T-helper 17 cell (primary cell): ENCODE results near the gene FAM163B. TPM values are rescaled to one million over a fixed set of nuclear protein-coding genes. Genes with fewer than 3 reads are reported as not detected.

Source experiments
- ATAC-seq: fragments of 150-1000 bp; cut with Tn5 transposase; 2 replicates; pipeline ENCODE4 v1.10.0; 2021; ENCODE audit warnings: mild to moderate bottlenecking, moderate library complexity
- DNase-seq, 3 donors: peaks; one replicate each; pipeline versions ENCODE4 v3.0.0 to v3.0.0-alpha.2; 2020 to 2021
- H3K9me3 ChIP-seq: one replicate; pipeline ENCODE4 v1.7.0; 2013; ENCODE audit warnings: low read length, mild to moderate bottlenecking; ENCODE audit not compliant: control insufficient read depth, poor library complexity, severe bottlenecking
- H3K27ac Mint-ChIP-seq: one replicate; pipeline ENCODE4 v1.8.0; 2022; ENCODE audit warnings: mild to moderate bottlenecking, moderate library complexity, mixed read lengths
- H3K27me3 Mint-ChIP-seq: one replicate; pipeline ENCODE4 v1.8.0; 2022; ENCODE audit warnings: mixed read lengths
- H3K36me3 Mint-ChIP-seq: one replicate; pipeline ENCODE4 v1.8.0; 2022; ENCODE audit warnings: low read depth, mixed read lengths
- H3K4me1 Mint-ChIP-seq: one replicate; pipeline ENCODE4 v1.8.0; 2022; ENCODE audit warnings: mild to moderate bottlenecking, mixed read lengths
- H3K4me3 Mint-ChIP-seq: one replicate; pipeline ENCODE4 v1.8.0; 2022; ENCODE audit warnings: mild to moderate bottlenecking, moderate library complexity, mixed read lengths
- total RNA-seq, 4 donors: library from RNA in 2 of 4; stranded (reverse) in 2 of 4; gene quantifications; one replicate each; pipeline ENCODE4 v1.2.3 and lab custom pipeline; 2022 to 2026

The FAM163B gene
- total RNA-seq, 2 donors from 2014 or later = not detected

DNA sequence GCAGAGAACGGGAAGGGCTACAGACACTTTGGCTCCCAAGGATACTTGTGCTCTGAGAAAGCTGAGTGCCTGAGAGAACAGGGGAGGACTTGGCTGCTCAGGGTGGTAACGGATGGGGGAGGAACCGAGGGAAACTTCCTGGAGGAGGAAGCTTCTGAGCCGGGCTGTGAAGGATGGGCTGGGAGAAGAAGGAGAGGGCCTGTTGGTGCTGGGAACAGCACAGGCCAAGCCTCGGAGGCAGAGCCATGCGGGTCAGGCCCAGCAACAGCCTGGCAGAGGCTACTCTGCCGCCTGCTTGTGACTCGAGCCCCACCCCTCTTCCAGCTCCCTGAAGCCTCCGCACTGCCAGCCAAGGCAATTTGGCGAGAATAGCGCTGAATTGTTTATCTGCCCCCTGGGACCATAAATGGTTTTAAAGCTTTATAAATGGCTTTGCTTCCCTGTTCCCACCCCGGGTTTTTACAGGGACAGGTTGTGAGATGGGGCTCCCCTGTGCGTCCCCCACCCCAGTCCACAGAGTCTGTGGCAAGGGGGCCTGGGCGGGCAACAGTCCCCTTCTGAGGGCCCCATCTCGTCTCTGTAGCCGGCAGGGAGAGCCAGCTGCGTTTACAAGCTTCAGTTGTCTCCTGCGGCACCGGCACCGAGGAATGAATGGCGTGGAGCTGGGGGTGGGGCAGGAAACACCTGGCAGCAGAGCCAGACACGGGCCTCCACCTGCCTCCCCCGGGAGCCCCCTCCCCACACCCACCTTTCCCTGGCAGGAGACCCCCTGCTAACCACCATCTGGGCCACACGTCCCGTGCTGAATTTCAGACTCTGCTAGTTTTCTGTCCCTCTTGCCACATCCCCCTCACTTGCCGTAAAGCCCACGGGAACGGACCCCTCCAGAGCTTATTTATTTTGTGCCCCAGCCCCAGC, 24.4 kb downstream of the FAM163B start:
- no peaks in the 10 kb centered on the region for H3K9me3 ChIP-seq
- ATAC-seq (no peak), DNase-seq (no peak)
- no peak overlapping the region for H3K27ac Mint-ChIP-seq
- no peak overlapping the region for H3K4me3 Mint-ChIP-seq
- no peaks in the 10 kb centered on the region for H3K36me3 Mint-ChIP-seq
- H3K4me1 Mint-ChIP-seq = no peaks in the 10 kb centered on the region
- H3K27me3 Mint-ChIP-seq = peaks cover 48% of the 10 kb centered on the region

DNA sequence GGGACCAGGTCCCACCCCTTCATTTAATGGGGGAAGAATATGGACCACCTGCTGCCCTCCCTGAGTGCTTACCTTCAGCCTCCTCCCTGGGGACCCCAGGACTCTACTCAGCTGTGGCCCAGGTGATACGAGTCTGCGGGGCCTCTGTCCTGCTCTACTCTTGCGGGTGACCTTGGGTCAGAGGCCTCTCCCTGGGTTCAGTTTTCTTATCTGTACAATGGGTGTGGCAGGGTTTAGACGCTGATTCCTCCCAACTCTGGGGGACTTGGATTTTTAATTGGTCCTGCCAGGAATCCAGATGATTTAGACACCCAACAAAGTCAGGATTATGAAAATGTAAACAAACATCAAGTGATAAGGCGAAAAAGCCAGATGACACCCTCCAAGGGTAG, 25.0 kb downstream of the FAM163B start:
- H3K36me3 Mint-ChIP-seq = no peaks in the 10 kb centered on the region
- no peak for ATAC-seq
- no peak for DNase-seq
- no peaks in the 10 kb centered on the region for H3K9me3 ChIP-seq
- H3K4me3 Mint-ChIP-seq = no peak overlapping the region
- H3K4me1 Mint-ChIP-seq = no peaks in the 10 kb centered on the region
- no peak overlapping the region for H3K27ac Mint-ChIP-seq
- peaks cover 48% of the 10 kb centered on the region for H3K27me3 Mint-ChIP-seq

DNA sequence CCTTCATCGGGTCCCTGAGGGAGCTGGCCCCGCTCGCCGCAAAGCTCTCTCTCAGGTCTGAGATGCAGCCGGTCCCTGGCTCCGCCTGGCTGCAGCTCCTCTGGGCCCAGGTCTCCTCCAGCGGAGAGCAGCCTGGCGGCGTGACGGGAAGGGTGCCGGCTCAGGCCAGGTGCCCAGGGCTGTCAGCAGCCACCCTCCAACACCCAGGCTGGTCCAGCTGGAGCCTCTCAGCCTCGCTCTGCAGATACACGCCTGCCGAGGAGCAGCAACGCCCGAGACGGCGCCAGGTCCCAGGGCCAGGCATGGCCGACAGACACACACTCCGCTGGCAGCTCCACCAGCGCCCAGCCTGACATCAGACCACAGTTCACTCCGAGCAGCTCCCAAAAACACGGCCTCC, 25.6 kb downstream of the FAM163B start:
- DNase-seq (no peak), ATAC-seq (no peak)
- Mint-ChIP-seq H3K4me3 (no peak overlapping the region), H3K4me1 (no peaks in the 10 kb centered on the region), H3K27ac (no peak overlapping the region), H3K27me3 (peaks cover 48% of the 10 kb centered on the region), H3K36me3 (no peaks in the 10 kb centered on the region)
- no peaks in the 10 kb centered on the region for H3K9me3 ChIP-seq

DNA sequence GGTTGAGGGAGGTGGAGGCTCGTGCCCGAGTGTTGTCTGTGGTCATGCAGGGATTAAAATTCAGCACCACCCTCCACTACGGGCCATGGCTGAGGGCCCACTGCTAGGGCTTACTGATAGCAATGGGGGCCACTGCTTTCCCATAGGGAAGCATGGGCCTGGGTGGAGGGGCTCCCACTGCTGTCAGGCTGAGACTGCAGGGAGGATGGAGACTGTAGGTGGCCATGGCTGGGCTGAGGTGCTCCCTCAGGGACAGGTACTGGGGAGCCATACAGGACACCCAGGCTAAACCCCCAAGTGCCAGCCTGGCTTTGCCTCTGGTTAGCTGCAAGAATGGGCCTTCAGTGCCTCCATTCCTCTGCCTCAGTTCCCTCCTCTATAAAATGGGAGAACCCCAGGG, 26.1 kb downstream of the FAM163B start:
- Mint-ChIP-seq H3K36me3 (no peaks in the 10 kb centered on the region), H3K27me3 (peaks cover 53% of the 10 kb centered on the region), H3K27ac (no peak overlapping the region), H3K4me3 (no peak overlapping the region), H3K4me1 (no peaks in the 10 kb centered on the region)
- no peak for DNase-seq
- ATAC-seq = no peak
- H3K9me3 ChIP-seq = no peaks in the 10 kb centered on the region

DNA sequence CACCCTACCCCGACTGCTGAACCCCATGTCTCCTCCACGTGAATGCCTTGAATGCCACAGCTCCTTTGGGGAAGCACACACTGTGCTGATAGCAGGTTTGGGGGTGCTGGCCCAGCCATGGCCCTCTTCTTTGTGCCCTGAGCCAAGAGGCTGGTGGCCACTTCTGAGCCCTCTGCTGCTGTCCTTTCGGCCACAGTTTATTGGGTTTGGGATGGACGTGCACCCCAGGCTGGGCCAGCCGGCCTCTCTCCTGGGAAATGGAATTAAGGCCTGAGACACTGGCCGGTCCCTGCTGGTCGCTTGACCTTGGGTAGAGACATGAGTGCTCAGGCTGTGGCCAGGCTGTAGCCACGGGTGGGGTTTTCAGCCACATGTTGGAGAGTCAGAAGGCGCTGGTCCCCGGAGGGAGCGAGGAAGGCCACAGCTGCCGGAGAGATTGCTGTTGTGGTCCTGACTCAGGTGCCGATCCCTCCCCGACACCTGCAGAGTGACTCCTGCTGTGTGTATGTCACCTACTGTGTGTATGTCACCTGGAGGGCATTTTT, 26.6 kb downstream of the FAM163B start:
- ATAC-seq (no peak), DNase-seq (no peak)
- no peaks in the 10 kb centered on the region for H3K9me3 ChIP-seq
- H3K27ac Mint-ChIP-seq = no peak overlapping the region
- no peaks in the 10 kb centered on the region for H3K4me1 Mint-ChIP-seq
- no peaks in the 10 kb centered on the region for H3K36me3 Mint-ChIP-seq
- peaks cover 58% of the 10 kb centered on the region for H3K27me3 Mint-ChIP-seq
- H3K4me3 Mint-ChIP-seq = no peak overlapping the region

DNA sequence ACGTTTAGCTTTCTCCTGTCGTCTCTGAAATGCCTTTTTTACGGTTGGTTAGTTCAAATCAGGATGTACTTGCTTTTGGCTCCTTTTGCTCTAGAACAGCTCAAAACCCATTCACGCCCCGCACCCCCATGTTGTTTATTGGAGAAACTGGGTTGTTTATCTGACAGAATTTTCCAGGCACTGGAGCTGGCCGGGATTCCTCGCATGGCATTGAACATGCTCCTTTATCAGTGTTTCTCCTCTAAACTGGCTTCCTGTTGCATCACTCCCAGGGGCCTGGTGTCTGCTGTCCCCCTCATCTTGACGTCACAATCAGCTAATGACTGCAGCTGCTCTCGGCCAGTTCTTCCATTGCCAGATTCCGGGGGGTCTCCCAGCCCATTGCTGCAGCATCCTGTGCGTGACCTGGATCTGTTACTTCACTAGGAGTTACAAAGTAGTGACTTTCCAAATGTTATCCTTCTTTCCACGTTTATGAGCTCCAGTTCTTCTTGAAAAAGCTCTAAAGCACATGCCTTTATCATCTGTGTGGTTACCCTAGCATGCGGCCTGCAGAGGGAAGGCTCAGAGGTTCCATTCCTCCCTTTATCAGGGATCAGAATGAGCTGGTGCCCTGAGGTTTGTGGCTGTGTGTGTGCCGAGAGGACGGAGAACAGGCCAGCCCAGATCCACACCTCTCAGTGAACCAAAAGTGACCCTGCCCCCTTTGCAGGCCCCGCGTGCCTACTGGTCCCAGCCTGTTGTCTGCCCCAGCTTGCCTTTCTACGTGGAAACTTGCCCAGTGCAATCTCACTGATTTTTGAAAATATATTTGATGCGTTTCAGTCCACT, 27.5 kb downstream of the FAM163B start:
- no peaks in the 10 kb centered on the region for H3K9me3 ChIP-seq
- no peak for DNase-seq
- Mint-ChIP-seq H3K4me1 (peaks cover 2% of the 10 kb centered on the region), H3K36me3 (peaks cover 3% of the 10 kb centered on the region), H3K27ac (no peak overlapping the region), H3K4me3 (no peak overlapping the region), H3K27me3 (peaks cover 65% of the 10 kb centered on the region)
- ATAC-seq = no peak

DNA sequence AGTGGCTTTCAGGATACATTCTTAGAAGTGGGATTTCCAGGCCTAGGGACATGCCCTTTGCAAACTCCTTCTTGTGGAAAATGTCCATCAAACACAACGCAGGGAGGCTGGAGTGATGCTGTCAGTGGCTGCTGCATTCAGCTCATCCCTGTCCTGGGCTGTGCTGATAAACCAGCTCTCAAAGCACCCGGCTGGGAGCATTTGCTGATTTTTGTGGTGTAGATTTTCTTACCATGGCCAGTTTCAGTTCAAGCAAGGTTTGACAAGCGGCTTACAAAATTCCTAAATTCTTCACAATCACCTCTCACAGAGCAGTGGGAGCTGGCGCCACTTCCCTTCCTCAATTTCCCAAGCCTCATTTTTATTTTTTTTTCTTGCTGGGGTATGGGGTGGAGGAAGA, 28.2 kb downstream of the FAM163B start:
- DNase-seq = no peak
- Mint-ChIP-seq H3K27me3 (peaks cover 69% of the 10 kb centered on the region), H3K27ac (no peak overlapping the region), H3K36me3 (peaks cover 7% of the 10 kb centered on the region), H3K4me3 (no peak overlapping the region), H3K4me1 (peaks cover 4% of the 10 kb centered on the region)
- ATAC-seq = no peak
- H3K9me3 ChIP-seq = no peaks in the 10 kb centered on the region

DNA sequence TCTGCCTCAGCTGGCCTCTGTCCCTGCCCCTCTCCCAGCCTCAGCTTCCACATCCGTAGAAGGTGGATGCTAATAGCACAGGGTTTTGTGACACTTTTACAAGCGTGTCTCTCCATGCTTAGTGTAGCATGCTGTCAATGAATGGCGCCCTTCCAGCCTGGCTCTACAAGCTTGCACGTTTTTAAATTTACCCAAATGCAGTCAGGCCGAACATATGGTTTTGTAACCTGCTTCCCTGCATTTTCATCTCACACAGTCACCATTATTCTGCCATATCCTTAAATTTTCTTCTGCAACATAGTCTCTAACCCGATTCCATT, 28.8 kb downstream of the FAM163B start:
- H3K4me3 Mint-ChIP-seq = no peak overlapping the region
- no peak for ATAC-seq
- no peaks in the 10 kb centered on the region for H3K9me3 ChIP-seq
- DNase-seq = no peak
- peaks cover 4% of the 10 kb centered on the region for H3K4me1 Mint-ChIP-seq
- H3K27me3 Mint-ChIP-seq = peaks cover 69% of the 10 kb centered on the region
- H3K36me3 Mint-ChIP-seq = peaks cover 7% of the 10 kb centered on the region
- H3K27ac Mint-ChIP-seq = no peak overlapping the region

DNA sequence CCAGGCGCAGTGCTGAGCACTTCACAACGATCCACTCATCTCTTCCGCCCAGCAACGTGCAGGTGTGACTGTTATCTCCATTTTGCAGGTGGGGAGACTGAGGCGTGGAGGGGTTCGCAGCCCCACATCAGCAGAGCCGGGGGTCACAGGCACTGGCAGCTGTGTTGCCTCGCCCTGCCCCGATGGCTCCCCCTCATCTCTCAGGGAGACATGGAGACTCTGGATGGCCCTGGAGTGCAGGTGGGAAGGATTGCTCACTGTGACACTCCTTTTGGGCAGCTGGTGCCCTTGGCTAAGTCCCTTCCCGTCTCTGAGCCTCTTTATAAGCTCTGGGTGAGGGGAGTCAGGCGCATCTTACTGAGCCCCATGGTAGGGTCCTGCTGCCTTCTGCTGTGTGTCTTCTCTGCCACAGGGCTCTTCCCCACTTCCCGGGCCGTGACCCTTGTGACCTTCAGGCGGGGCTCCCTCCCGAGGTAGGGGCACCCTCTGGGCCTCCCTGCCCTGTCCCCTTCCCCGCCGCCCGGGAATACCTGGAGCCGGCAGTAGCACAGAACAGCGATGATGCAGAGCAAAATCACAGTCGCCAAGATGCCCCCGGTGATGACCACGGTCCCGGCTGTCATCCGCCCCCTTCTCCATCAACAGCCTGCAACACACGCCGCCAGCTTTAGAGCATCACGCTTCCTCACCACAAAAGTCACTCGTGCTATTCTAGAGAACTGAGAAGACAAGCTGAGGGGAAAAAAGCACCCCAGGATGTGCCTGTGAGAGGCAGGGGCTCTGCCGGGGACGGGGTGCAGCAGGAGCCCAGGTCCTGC, 29.4 kb downstream of the FAM163B start:
- H3K4me1 Mint-ChIP-seq = peaks cover 4% of the 10 kb centered on the region
- no peaks in the 10 kb centered on the region for H3K9me3 ChIP-seq
- no peak overlapping the region for H3K4me3 Mint-ChIP-seq
- ATAC-seq = no peak
- no peak overlapping the region for H3K27ac Mint-ChIP-seq
- peaks cover 7% of the 10 kb centered on the region for H3K36me3 Mint-ChIP-seq
- peaks cover 66% of the 10 kb centered on the region for H3K27me3 Mint-ChIP-seq
- no peak for DNase-seq

DNA sequence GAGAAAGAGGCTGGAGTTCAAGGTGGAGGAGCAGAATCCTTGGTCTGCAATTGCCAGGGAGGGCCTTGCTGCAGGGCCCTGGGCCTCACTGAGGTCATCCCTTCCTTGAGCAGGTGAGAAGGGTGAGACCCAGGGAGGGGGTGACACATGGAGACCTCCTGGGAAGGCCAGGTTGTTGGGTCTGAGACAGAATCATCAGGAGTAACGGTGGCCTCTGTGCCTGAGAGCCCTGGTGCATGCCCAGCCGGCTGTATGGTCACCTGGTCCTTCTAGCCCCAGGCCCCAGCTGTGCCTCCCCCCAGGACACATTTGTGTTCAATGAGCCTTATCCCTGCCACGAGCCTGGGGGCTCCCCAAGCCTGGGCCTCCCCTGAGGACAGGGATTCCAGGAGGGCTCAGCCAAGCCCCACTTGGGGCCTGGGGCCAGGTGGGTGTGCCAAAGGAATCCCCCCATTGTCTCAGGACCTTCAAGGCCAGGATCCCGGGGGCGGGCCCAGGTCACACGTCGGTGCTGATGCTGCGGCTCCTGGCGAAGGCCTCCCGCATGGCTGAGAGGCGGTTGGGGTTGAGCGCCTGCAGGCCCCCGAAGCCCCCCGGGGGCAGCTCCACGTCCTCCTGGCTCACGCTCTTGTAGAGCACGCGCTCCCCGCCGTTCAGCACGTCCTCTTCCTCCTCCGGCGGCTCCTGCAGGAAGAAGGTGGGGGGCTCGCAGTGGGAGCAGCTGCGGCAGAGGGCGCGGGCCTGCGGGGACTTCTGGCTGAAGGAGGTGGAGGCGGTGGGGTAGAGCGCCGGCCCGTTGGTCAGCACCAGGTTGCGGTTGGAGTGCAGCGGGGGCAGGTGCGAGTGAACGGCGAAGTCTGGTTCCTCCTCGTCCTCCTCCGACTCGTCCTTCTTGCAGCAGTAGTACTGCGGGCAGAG, 30.4 kb downstream of the FAM163B start:
- H3K9me3 ChIP-seq = no peaks in the 10 kb centered on the region
- H3K36me3 Mint-ChIP-seq = peaks cover 7% of the 10 kb centered on the region
- ATAC-seq (no peak), DNase-seq (no peak)
- H3K27ac Mint-ChIP-seq = no peak overlapping the region
- peaks cover 56% of the 10 kb centered on the region for H3K27me3 Mint-ChIP-seq
- peaks cover 4% of the 10 kb centered on the region for H3K4me1 Mint-ChIP-seq
- H3K4me3 Mint-ChIP-seq = no peak overlapping the region

DNA sequence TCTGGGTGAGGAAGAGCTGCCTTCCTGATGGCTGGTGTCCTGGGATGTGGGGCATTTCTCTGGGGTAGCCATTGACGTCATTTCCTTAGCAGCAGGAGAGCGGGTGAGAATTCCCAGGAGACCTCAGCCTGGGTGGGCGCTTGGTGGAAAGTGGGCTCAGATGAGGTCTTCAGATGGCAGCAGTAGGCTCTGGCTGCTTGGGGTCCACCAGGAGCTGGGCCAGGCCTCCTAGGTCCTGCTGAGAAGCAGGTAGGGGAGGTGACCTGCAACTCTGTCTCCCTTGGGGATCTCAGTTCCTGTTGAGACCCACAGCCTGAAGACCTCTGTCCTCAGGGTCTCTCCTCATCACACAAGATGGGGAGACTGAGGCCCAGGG, 31.5 kb downstream of the FAM163B start:
- Mint-ChIP-seq H3K4me1 (peaks cover 4% of the 10 kb centered on the region), H3K4me3 (no peak overlapping the region), H3K27me3 (peaks cover 59% of the 10 kb centered on the region), H3K36me3 (peaks cover 7% of the 10 kb centered on the region), H3K27ac (no peak overlapping the region)
- H3K9me3 ChIP-seq = no peaks in the 10 kb centered on the region
- DNase-seq = no peak
- ATAC-seq = no peak
